ENCODE measurements around the gene DDX51.

DNA sequence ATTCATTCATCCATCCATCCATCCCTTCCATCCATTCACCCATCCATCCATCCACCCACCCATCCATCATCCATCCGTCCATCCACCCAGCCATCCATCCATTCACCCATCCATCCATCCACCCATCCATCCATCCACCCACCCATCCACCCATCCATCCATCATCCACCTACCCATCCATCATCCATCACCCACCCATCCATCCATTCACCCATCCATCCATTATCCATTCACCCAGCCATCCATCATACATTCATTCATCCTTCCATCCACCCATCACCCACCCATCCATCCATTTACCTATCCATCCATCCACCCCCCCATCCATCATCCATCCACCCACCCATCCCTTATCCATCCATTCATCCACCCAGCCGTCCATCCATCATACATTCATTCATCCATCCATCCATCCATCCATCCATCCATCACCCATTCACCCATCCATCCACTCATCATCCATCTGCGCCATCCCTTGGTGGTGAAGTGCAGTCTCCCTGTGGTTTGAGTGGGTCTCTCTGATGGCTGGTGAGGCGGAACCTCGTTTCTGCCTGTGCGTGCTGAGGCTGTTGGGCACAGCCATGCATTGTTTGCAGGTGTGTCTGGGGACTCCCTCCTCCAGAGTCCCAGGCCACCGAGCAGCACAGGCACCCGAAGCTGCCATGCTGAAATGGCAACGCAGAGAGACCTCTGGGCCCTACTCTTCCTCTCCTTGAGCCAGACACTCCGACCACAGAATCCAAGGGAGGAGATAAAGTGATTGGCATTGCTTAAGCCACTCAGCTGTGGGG, 22.9 kb upstream of the DDX51 start:
- TF ChIP-seq, protein P1, sequence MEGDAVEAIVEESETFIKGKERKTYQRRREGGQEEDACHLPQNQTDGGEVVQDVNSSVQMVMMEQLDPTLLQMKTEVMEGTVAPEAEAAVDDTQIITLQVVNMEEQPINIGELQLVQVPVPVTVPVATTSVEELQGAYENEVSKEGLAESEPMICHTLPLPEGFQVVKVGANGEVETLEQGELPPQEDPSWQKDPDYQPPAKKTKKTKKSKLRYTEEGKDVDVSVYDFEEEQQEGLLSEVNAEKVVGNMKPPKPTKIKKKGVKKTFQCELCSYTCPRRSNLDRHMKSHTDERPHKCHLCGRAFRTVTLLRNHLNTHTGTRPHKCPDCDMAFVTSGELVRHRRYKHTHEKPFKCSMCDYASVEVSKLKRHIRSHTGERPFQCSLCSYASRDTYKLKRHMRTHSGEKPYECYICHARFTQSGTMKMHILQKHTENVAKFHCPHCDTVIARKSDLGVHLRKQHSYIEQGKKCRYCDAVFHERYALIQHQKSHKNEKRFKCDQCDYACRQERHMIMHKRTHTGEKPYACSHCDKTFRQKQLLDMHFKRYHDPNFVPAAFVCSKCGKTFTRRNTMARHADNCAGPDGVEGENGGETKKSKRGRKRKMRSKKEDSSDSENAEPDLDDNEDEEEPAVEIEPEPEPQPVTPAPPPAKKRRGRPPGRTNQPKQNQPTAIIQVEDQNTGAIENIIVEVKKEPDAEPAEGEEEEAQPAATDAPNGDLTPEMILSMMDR (conservative IDR thresholded peaks at IDR 0.05; ENCODE audit: low read depth, low read length) = no peak
- TF ChIP-seq EZH2phosphoT487 (IDR thresholded peaks at IDR 0.05; ENCODE audit: borderline replicate concordance, low read length) (no peak), EZH2 (IDR thresholded peaks at IDR 0.05; ENCODE audit: low read length, unreplicated experiment) (no peak)

All from PC-3 (cell line).